ENCODE measurements around the gene LUZP4.

DNA sequence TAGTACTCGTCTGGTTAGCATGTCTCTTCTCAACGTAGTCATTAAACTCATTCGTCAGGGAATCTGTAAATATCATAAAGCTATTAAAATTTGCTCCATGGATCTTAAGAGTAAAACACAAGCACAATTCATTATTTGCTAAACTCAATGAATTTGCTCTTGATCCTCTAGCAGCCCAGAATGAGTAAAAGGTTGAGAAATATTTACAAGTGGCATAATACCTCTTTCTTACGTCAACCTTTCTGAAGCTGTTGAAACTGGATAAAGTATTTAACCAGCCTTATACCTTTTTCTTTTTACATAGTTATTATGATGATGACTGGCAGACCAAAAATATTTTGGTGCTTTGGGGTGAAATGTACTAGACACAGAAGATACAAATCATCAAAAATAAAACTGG is 66.9 kb downstream of the LUZP4 start:
- TF ChIP-seq, protein P1, sequence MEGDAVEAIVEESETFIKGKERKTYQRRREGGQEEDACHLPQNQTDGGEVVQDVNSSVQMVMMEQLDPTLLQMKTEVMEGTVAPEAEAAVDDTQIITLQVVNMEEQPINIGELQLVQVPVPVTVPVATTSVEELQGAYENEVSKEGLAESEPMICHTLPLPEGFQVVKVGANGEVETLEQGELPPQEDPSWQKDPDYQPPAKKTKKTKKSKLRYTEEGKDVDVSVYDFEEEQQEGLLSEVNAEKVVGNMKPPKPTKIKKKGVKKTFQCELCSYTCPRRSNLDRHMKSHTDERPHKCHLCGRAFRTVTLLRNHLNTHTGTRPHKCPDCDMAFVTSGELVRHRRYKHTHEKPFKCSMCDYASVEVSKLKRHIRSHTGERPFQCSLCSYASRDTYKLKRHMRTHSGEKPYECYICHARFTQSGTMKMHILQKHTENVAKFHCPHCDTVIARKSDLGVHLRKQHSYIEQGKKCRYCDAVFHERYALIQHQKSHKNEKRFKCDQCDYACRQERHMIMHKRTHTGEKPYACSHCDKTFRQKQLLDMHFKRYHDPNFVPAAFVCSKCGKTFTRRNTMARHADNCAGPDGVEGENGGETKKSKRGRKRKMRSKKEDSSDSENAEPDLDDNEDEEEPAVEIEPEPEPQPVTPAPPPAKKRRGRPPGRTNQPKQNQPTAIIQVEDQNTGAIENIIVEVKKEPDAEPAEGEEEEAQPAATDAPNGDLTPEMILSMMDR (conservative IDR thresholded peaks at IDR 0.05), result no peak
- TF ChIP-seq EZH2 (IDR thresholded peaks at IDR 0.05; ENCODE audit: low read depth), result no peak
